ENCODE results near the gene FOXO3. TPM values are rescaled to one million over a fixed set of nuclear protein-coding genes. Genes with fewer than 3 reads are reported as not detected.
"Not testable (repeated sequence)": the region's sequence is repeated elsewhere in the genome, so short reads cannot be mapped to it uniquely, and the experiment has no call there.

FOXO3 gene
- 10.2 and 13.9 TPM in 2 replicates for total RNA-seq

DNA sequence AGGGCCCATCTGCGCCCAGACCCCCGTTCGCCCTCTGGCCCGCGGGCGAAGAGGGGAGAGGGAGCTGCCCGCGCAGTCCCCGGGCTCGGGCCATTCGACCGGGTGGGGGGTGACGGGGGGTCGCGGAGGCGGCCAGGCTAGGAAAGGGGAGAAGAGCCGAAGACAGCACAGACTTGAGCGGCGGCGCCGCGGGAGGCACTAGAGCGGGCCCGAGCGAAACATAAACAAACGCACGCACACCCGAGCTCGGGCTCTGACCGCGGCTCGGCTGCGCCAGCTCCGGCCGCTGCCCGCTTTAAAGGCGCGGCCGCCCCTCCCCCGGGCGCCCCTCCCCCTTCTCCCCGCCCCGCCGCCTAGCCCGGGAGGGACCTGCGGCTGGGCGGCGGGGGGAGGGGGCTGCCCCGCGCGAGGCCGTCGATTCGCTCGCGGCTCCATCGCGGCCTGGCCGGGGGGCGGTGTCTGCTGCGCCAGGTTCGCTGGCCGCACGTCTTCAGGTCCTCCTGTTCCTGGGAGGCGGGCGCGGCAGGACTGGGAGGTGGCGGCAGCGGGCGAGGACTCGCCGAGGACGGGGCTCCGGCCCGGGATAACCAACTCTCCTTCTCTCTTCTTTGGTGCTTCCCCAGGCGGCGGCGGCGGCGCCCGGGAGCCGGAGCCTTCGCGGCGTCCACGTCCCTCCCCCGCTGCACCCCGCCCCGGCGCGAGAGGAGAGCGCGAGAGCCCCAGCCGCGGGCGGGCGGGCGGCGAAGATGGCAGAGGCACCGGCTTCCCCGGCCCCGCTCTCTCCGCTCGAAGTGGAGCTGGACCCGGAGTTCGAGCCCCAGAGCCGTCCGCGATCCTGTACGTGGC is at the start of gene FOXO3:
FOXO3 (plus strand) TSS at position 455 of the 846 bp plus-strand sequence; CDS start at position 747, 292 bp downstream.
- peak; percentile 92 for DNase-seq (ENCODE audit: low read depth in 2 of 2)

- DNase-seq (ENCODE audit: low read depth in 2 of 2): peak; percentile 32 to 34
Observed at GRCh38 chr6:108518714-108519576, 41.8 kb upstream of the FOXO3 start.

DNA sequence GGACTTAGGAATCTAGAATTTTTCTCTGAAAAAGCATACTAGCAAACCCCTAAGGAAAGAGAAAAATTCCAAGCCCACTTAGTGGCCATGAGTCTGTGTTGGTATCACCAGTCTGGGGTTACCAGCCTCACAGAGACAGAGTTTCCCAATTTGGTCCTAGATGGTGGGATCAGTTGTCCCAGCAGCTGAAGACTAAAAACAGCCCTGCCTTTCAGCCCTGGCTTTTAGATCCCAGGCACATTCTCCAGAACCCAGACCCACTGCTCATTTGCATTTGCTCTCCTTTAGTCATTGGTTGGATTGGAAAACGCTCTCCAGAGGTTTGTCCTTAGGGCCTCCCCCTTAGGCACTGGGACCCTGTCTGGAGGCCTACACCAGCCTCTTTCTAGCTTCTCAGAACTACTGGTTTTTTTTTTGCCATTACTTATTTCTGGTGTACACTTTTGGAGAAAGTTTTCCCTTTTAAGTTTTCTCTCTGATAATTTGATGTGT is 39.1 kb upstream of the FOXO3 start:
- no peak for DNase-seq (ENCODE audit: low read depth in 2 of 2)

DNA sequence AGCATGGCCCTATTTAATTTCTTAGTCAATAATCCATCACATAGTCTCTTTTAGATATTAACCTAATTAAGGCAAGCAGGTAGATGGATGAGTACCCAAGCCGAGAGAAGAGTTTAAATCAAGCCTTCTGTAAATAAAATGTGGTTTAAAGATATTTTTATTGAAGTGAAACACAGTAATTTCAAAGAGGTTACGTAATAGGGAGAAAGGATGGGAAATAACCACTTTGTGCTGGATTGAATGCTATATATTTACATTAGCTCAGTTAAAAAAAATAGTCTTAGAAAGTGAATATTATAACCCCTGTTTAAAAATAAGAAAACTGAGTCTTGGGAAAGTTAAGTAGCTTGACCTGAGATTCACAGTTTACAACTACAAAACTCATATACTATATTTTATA is 37.0 kb upstream of the FOXO3 start:
- no peak for DNase-seq (ENCODE audit: low read depth in 2 of 2)

DNA sequence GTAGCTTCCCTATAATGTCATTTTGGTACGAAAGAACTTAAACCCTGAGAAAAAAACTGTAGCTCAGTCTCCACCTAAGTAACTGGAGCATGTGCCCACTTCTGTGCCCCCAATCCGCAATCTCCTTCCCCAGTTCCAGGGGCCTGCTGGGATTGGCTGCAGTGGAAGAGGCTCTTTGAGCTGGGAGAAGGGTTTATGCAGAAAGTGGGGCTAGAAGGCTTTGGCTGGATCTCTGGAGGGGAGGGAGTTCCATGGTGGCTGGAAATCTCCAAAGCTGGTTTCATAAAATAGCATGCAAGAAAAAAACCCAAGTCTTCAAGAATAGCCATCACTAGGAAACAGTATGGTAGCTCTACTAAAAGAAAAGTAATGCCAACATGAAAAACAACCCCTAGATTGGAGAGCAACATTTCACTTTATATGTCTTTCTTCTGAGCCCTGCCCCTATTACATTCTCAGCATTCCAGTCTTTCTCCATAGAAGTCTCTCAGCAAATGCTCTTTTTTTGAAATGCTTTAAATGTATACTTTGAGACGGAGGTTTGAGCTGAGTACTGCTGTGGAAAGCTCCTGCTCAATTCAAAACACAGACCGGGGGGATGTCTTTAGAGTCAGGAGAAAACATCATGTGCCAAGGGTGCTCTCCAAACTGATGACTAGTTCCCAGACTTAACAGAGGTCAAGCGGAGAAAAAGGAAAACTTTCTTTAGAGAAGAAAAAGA is 36.0 kb upstream of the FOXO3 start:
- no peak for DNase-seq (ENCODE audit: low read depth in 2 of 2)

GRCh38 chr6:108526739-108527174 is 34.0 kb upstream of the FOXO3 start:
- DNase-seq (ENCODE audit: low read depth in 2 of 2): peak; percentile 55 to 68

DNA sequence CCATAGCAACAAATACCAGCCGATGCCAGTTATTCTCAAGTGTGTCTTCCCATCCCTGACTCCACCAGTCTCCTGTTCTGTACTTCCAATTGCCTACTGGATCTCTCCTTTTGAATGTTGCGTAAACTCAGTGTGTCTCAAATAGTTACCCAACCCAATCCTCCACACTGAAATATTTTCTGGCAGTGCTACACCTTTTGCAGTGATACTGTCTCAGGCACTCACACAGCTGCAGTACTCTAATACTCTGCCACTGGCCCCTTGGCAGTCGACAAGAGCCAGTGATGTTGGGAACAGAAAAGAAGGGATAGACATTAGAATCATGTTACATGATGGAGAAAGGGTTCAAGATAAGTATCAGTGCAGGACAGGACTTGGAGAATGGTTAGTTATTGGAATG is 31.8 kb upstream of the FOXO3 start:
- no peak for DNase-seq (ENCODE audit: low read depth in 2 of 2)

DNA sequence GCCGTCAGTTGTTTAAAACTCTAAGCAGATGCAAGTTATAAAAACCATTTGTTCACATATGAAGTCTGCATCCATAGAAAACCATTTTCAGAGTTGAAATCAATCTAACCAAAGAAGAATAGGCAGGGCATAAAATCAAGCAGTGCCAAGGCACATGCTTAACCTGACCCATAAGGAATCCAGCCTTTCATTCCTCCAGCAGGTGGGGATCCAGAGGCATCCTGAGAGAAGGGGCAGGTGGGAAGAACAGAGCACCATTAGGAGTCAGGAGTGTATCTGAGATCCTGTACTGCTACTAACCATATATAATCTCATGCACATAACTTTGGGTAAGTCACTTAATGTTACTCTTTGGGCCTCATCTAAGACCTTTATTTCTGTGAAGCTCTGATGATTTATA is 29.4 kb upstream of the FOXO3 start:
- DNase-seq (ENCODE audit: low read depth in 2 of 2): no peak

DNA sequence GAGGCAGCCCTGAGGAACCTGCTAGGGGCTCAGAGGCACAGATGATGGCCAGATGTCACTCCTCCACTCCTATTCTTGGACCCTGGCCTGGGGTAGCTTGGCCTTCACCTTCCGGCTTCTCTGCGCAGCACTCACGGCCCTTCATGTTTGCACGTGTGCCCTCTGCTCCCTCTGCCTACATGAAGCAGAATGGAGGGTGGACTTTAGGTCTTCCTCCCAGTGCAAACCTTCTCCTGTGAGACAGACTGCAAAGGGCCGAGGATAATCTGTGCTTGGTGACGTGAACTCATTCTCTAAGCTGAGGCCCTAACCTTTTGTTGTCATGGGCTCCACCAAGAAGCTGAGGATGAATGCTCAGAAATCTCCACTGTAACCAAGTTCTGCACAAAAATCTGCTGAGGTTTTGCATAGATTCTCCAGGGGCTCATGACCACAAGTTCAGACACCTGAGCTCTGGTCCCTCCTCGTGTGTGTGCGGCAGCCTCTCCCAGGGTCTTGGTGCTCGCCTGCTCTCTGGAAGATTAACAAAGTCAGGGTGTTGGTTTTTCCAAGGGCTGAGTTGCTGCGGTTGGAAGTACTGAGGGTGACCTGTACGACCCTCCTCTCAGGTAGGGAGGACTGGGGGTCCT is 25.5 kb upstream of the FOXO3 start:
- no peak for DNase-seq (ENCODE audit: low read depth in 2 of 2)

DNA sequence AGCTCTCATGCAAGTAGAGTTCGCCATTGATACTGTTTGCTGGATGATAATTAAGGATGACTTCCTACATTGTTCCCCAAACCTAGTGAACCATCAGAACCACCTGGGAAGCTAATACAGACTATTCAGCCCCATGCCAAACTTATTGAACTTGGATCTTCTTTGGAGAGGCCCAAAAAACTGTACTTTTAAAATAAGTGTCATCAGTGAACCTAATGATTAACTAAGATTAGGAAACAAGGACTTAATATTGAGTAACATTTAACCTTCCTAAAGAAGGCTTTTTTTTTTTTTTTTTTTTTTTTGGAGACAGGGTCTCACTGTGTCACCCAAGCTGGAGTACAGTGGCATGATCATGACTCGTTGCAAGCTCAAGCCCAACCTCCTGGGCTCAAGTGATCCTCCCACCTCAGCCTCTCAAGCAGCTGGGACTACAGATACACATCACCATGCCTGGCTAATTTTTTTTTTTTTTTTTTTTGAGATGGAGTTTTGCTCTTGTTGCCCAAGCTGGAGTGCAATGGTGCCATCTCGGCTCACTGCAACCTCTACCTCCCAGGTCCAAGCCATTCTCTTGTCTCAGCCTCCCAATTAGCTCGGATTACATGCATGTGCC is 24.7 kb upstream of the FOXO3 start:
- DNase-seq (ENCODE audit: low read depth in 2 of 2): not testable (repeated sequence)

DNA sequence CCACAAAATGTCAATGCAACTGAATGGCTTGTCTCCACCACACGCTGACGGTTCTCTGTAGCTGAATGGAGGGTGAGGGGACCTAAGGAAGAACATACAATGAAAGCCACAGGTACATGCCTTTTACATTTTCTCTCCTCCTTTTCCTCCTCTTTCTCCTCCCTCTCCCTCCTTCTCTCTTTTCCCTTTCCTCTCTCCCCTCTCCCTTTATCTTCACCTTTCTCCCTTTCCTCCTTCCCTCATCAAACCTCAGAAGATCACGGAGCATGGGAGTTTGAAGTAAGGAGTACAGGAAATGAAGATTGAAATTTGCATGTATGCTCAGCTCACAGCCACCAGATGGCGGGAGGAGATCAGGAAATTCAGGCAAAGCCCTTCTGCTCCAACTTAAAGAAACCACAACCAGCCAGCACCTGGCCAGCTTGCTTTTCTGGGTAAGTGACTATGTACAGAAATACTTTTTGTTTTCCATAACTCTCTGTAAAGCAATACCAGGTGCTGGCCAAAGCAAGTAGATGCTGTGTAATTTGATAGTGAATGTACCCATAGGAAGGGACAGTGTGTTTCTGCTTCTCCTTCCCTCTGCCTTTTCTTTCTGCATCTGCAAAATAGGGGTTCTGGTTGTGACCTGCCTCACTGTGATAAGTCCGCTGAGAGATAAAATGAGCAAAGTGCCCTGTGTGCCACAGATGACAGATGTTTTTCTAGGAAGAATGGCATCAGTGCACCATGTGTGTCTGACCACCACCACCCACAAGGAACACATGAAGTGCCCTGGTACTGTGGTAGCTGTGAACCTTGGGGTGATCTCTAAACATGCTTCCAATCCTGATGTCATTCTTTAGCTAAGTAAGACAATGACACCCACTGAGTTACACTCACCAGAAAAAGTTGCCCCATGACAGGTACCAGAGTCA is 18.6 kb upstream of the FOXO3 start:
- DNase-seq (ENCODE audit: low read depth in 2 of 2): peak; percentile 83 to 84

- DNase-seq (ENCODE audit: low read depth in 2 of 2): no peak
Observed at GRCh38 chr6:108543175-108543940, 17.4 kb upstream of the FOXO3 start.

- no peak for DNase-seq (ENCODE audit: low read depth in 2 of 2)
Observed at GRCh38 chr6:108544606-108545005, 16.1 kb upstream of the FOXO3 start.

- no peak for DNase-seq (ENCODE audit: low read depth in 2 of 2)
Observed at GRCh38 chr6:108546079-108547049, 14.4 kb upstream of the FOXO3 start.

- DNase-seq (ENCODE audit: low read depth in 2 of 2): no peak
Observed at GRCh38 chr6:108549241-108549640, 11.5 kb upstream of the FOXO3 start.

DNA sequence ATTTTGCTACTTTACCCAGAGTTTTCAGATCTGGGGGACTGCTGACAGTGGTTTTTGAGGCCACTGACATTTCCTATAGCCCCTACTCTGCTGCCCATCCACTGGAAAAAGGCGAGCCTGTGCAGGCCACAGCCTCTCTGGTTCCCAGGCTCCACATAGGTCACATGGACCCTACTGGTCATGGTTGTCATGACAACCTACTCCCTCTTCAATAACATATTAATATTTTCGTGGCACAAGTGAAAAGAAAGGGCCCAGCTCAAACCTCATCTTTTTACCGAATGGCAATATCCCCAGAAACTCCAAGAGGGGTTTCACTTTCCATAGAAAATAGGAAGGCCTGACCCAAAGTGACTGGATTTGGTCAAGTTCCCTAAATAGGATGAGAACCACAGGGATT is 11.0 kb upstream of the FOXO3 start:
- peak; percentile 7 to 41 for DNase-seq (ENCODE audit: low read depth in 2 of 2)

DNA sequence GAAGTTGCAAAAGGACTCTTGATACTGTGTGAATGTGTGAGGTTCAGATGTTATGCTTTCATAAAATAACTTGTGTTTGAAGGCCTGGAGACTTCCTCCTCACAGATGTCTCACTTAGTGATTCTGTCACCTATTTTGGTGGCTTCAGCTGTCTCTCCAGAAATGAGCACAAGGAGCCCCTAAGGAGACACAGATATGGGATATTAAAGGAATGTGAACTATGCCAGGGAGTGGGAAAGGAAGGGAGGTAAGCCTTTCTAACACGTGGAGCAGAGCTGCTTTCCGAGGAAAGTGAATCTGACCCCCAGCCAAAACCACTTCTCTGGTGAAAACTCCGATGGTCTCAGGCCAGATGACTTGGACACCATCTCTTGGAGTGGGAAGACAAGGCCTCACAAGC is 10.5 kb upstream of the FOXO3 start:
- no peak for DNase-seq (ENCODE audit: low read depth in 2 of 2)

All from lung microvascular endothelial cell (primary cell).